RPMI8226 (cell line): ENCODE data around the gene PXDC1.
"Not testable (repeated sequence)": the region's sequence is repeated elsewhere in the genome, so short reads cannot be mapped to it uniquely, and the experiment has no call there.

Experiments used
- DNase-seq: peaks from one replicate; pipeline ENCODE4 v3.0.0-alpha.2; 2015

The PXDC1 gene

DNA sequence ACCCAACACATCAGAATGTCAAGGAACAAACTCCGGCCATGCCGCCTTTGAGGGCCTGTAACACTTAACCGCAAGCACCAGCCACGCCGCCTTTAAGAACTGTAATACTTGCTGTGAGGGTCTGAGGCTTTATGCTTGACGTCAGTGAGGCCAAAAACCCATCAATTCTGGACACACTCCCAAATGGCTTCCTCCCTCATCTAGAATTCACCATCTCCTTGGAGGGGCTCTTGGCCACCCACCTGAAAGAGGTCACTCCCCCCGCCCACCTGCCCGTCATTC is 10.4 kb upstream of the PXDC1 start:
- no peak for DNase-seq

DNA sequence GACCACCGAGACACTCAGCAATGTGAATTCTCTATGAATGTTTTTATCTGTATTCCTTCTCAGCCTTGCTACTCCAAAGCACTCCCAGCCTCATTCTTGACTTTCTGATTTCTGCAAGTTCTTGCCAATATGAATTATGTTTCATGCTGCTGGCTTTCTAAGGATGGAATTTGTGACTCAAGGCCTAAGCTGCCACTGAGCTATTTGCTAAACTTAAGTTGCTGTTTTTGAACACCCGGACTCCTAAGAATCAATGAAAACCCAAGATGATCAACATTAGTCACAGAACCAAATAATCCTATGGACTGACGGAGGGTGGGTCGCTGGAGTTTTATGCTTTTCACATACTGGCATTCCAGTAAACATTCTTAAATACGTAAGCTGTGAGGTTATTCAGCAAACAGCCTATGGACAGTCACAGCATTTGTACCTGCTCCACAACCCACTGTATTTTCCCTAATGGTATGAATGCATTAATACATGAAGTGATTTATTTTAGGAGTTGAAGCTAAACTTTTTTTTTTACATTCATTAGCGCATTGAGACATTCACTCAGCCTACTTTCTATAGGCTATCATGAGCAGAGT is 8.2 kb upstream of the PXDC1 start:
- DNase-seq = no peak

DNA sequence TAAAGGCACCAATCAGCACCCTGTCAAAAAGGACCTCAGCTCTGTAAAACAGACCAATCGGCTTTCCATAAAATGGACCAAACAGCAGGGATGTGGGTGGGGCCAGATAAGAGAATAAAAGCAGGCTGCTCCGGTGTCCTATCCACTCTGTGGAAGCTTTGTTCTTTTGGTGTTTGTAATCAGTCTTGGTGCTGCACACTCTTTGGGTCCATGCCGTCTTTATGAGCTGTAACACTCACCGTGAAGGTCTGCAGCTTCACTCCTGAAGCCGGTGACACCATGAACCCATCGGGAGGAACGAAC is 7.3 kb upstream of the PXDC1 start:
- no peak for DNase-seq

DNA sequence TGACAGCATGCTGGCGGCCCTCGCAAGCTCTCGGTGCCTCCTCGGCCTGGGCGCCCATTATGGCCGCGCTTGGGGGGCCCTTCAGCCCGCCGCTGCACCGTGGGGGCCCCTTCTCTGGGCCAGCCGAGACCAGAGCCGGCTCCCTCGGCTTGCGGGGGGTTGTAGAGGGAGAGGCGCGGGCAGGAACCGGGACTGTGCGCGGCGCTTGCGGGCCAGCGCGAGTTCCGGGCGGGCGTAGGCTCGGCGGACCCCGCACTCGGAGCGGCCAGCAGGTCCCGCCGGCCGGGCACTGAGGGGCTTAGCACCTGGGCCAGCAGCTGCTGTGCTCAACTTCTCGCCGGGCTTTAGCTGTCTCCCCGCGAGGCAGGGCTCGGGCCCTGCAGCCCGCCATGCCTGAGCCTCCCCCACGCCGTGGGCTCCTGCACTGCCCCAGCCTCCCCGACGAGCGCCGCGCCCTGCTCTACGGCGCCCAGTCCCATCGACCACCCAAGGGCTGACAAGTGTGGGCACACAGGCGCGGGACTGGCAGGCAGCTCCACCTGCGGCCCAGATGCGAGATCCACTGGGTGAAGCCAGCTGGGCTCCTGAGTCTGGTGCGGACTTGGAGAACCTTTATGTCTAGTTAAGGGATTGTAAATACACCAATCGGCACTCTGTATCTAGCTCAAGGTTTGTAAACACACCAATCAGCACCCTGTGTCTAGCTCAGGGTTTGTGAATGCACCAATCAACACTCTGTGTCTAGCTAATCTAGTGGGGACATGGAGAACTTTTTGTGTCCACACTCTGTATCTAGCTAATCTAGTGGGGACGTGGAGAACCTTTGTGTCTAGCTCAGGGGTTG is 6.7 kb upstream of the PXDC1 start:
- not testable (repeated sequence) for DNase-seq

DNA sequence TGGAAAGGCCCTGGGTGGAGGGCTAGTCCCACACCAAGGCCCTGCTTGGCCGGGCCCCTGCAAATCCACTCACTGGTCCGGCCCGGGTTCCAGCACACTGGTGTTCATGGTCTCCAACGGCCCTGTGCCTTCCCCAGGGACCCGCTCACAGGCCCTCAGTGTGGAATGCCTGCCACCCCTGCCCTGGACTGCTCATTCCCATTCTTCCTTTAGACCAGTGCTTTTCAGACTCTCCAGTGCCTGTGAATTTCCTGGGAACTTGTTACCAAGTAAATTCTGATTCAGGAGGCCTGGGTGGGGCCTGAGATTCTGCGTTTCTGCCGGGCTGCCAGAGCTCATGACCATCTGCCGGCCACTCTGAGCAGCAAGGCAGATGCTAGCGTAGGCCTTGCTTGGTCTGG is 5.7 kb upstream of the PXDC1 start:
- no peak for DNase-seq

DNA sequence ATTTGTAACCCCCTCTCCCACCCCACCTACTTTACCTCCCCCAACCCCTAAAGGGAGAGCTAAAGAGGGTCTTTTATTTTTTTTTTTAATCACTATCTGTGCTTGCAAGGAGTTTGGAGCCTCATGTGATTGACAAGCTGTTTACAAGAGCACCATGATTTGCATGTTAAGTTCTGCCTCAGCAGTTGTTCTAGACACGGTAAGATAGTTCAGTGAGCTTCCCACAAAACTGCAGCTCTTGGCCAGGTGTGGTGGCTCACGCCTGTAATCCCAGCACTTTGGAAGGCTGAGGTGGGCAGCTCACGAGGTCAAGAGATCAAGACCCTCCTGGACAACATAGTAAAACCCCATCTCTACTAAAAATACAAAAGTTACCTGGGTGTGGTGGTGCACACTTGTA is 5.0 kb upstream of the PXDC1 start:
- DNase-seq = peak; percentile 49

DNA sequence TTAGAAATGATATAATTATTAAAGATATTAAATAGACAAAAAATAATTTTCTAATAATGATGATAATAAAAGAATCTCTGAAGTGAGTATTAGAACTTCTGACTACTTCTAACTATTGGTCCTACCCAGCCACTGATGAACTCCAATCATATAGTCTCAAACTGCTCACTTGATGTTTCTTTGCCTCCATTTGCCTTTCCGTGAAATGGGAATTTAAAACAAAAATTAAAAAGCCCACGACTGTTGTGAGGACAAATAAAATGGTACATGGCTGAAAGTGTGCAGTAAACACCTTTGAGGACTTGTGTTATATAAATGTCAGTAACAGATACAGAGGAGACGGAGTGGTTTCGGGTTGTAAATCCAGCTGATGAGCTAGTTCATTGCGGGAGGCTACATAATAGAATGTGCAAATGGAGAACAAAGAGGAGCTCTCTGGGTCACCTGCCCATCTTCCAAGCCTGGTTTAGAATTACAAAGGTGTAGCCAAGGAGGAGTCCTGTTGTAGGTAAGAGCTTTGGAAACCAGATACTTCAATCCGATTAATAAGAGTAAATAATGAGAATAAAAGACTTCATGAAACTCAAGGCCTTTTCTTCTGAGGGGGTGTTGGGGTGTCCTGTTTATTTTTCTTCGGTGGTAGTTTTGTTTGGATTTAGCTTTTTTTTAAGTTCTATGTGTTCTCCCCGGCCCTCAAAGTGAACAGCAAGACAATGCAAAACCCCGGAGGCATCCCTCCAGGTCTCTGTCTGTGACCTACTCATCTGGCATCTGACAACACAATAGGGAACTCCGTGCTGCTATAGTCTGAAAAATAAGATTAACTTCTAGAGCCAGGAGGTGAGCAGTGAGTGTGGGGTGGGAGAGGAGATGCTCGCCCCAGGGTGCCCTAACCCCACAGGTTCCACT is 4.4 kb upstream of the PXDC1 start:
- peak; percentile 41 for DNase-seq

DNA sequence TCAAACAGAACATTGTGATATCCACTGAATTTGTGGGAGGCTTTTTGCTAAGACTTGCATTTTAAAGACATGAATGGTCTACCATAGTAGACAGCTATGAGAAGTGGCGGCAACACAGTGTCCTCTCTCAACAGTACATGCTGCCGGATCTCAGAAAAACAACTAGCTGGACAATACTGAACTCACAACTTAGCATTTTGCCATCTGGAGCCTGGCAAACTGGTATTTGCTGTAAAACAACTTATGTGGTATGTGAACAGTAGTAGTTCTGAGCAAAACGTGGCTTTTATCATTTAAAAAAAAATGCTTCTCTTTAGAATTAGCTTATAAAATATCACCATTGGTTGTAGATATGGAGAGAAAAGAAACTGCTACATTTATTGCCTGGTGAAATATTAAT is 3.3 kb upstream of the PXDC1 start:
- no peak for DNase-seq

DNA sequence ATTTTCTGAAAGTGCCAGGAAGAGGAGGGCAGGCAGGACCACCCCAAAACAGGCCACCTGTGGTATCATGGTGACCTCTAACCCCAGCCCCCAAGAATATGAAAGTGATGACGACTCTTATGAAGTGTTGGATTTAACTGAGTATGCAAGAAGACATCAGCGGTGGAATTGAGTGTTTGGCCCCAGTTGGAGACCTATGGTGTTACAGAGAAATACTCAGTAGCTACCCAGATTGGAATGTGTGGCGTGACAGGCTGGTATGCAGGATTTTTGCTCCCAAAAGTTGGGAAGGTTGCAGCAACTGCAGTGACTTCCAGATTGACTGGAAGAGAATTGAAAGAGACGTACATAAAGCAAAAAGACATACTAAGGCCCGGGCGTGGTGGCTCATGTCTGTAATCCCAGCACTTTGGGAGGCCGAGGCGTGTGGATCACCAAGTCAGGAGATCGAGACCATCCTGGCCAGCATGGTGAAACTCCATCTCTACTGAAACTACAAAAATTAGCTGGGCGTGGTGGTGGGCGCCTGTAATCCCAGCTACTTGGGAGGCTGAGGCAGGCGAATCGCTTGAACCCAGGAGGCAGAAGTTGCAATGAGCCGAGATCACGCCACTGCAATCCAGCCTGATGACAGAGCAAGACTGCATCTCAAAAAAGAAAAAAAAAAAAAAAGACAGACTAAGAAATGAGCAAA is 2.7 kb upstream of the PXDC1 start:
- DNase-seq = not testable (repeated sequence)

DNA sequence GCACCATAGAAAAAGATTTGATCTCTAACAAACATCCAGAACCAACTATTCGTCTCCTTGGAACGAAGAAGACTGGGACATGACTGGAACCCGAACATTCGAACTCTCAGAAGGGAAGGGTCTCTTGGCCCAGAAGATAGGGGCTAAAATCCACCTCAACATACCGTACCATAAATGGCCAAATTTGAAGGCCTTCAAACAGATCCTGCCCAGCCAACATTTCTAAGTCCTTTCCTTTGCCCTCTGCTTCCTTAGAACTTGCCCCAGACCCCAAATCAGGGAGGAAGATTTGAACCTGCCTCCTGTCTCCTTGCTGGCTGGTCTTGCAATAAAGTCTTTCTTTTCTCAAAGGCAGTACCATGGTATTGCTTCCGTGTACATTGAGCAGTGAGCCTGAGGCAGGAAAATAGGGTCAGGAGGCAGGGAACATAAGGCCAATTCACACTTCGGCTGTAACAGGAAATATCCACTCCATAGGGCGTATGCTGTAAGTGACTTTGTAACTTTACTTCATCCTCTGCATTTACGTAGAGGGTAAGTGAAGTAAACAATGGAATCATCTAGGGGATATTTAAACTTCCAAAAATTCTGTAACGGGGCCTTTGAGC is 1.8 kb upstream of the PXDC1 start:
- no peak for DNase-seq

DNA sequence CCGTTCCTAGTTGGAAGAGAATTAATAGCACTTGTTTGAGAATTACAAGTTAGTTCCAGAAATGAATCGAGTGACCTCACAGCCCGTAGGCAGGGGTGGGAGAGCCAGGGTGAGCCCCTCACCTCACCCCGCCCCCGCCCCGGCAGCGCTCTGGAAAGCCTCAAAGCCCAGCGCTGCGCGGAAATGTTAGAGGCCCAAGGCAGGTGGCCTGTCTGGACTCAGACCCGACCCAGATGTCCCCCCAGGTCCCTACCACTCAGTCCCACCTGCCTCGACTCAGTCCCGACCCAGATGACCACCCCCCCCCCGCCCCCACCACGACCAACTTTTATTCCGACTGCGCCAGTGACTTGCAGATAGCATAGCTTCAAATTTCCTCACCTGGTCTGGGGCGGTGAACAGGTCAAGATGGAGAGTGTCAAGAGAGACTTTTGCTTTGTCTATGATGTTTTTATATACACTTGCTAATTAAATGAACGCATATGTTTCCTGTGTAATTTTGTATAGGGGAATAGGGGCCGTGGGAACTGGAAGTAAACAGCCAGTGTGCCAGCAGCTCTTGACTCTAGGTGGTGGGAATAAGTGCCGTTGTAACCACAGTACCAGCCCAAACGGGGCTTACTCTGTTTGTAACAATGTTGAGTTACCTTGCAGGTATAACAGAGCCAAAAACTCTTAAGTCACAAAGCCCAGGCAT is 1.2 kb upstream of the PXDC1 start:
- no peak for DNase-seq

DNA sequence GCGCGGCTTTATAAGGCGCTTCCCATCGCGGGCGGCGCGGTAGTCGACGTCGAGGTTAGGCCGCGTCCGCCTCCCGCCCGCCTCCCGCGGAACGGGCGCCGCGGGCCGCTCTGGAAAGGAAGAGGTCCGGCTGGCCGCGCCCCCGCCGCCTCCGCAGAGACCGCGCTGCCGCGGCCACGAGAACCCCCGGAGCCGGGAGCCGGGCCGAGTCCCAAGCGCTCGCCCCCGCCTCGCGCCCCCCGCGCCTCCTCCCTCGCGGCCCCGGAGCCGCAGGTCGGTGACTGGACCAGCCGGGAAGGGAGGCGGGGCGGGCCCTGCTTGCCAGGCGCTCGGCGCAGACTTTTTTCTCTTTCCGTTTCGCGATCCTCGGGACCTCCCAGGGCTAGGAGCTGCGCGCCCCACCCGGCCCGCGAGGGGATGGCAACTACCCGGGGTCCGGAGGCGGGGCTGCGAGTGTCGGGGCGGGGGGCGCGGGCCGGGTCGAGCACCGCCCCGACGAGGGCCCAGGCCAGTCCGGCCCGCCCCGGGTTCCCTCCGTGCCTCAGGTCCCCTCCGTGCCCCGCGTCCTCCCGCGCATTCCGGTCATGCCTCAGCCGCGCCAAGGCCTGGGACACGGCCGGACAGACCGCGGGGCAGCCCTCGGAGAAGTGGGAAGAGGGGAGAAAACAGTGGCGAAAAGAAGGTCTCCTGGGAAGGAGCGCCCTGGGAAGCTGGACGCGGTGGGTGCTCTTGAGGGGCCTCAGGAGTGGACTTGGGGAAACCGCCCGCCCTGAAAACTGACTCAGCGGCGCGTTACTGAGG is 417 bp upstream of the PXDC1 start:
- peak; percentile 92 for DNase-seq

DNA sequence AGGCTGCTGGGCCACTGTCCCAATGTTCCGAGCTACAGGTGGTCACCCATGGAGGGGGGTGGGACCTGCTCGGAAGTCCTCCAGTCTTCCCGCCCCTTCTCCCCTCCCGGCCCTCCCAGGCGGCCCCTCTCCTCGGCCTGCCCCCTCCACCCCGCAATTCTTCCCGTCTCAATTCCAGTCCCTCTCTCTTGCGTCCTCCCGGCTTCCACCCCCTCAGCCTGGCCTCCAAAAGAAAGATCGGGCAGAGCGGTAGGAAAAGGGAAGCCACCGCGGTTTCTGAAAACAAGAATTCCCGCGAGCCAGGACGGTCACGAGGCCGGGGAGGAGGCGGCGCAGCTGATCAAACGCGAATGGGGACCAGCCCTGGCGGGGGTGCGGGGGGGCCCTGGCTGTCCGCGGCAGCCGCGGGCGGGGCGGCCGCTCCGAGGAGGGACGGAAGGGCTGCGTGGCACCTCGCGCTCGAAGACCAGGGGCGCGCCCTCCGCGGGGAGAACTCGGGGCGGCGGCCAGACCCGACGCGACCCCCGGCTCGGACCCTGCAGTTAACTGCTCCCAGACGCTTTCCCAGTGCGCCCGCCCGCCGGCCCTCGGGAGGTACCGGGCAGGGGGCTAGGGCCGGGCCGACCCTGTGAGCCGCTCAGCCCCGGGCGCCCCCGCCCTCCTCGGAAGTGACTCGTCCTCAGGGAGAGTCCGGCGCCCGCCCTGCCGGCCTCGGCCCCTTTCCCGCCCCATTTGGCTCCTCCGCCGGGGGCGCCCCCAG is 1.0 kb downstream of the PXDC1 start:
- peak; percentile 66 for DNase-seq

DNA sequence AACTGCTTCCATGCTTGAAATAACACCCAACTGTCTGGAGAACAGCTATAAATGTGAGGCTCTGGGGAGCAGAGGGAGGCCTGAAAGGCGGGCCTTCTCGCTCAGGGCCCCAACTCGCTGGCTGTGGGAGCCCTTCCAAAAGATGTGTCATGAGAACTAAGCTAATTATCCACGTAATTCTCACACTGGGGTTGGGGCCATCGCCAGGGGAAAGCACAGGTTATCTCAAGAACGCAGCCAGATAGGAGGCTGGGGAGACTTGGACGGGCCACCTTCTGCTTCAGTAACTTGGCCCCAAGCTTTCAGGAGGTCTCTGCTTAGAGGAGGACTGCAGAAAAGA is 1.6 kb downstream of the PXDC1 start:
- DNase-seq = peak; percentile 35

DNA sequence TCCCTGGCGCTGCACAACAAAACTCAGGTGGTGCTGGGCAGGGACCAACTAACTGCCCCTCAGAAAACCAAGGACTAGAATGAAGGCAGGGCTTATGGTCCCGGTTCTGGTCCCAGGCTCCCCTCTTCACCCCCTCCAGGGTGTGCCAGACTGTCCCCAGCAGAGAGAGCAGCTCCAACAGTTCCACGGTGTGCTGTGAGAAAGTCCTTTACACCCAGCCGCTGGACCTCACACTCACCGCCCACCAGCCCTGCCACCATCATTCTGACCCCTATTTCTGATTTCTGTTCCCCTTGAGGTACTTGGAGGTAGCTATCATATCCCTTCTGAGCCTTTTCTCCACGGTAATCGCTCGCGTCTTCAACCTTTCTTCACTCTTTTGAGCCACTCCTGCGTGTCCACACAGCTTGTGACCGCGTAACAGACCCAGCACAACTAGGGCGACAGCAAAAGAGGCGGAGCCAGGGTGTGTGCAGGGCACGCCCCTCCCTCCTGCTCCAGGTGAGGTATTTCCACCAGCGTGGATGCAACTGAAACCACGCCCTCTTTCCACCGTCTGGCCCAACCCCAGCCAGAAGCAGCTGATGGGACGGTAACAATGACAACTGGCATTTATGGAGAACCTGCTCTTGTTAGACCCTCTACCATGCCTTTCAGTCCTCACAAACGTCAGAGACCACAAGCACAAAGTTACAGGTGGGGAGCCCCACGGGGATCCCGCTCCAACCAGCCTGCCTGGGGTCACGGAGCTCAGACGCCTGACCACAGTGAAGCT is 2.3 kb downstream of the PXDC1 start:
- peak; percentile 47 for DNase-seq

DNA sequence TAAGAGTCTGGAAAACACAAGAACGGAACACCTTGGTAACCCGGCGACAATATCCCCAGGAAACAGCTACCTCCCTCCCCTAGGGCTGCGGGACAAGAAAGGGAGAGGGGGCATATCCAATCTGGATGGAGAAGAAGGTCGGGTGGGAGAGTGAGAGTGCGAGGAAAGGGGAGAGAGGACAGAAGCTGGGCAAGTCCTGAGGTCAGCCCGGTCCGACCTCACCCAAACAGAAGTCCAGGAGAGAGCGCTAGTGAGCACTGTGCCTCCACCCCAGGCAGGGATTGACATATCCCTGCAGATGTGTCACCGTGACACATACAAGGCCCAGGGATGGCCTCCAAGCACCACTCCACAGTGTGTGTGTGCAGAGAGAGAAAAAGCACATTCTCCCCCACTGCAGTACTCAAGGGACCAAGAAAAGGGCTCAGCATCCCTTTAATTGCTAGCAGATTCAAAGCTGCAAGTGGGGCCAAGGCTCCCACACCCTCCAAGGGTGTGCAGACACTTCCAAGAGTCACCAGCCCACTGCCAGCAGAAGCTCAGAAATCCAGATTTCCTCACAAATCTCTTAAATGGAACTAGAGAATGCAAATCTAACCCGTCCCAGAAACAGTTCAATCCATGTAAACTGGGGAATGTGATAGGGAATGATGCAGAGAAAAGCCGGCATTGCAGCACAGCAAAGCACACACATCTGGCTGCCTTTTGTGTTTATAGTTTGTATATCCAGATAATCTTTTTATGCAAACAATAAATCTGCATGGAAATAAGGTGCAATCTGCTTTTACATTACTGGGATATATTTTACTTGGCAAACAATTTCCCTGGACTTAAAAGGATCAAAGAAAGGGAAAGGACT is 3.1 kb downstream of the PXDC1 start:
- peak; percentile 83 for DNase-seq

DNA sequence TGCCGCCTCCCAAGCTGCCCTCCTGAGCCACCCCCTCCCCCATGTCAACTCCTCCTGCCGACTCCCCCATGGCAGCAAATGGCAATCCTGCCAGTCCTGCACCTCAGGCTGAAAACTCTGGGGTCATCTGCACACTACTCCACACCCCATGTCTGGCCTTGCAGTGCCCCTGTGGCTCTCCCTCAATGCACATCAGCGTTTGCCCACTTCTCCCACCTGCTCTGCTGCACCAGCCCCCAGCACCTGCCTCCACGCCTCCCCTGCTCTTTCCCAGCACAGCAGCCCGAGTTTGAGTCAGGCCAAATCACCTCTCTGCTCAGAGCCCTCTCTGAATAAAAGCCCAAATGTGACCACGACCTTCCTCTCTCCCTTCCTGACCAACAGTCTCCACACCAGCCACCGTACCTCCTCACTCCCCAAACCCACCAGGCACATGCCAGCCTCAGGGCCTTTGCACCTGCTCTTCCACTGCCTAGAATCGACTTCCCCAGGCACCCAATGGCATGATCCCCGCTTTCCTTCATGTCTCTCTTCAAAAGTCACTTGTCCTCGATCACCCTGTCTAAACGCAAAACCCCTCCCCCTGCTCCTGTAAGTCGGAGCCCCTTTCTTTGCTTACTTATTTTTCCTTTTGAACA is 4.3 kb downstream of the PXDC1 start:
- DNase-seq = no peak

DNA sequence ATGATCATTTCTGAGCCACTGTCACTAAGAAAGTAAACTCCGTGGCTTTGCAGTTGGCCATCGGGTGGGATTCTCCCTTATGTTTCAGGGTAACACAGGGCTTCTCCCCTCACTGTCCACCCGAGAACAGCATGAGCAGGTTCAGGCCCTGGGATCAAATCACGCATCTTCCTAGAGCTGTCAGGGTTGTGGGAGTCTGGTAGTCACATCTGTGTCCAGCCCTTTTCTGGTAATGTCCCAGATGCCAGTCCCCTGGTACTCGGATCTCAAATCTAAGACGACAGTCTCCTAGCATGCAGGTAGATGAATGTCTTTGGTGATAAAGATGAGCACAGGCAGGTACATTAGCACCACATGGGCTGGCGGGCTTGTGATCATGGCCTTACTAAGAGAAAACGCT is 4.8 kb downstream of the PXDC1 start:
- DNase-seq = no peak
